Uterus (tissue), 2 donors: Measurements from ENCODE around the gene PPFIBP1.

Source experiments
- CTCF ChIP-seq, 4 experiments: fragments of 200-600 bp in 2 of 4; fragments of 450-650 bp in 2 of 4; sonication (generic) in 2 of 4; IDR thresholded peaks; one replicate each; pipeline ENCODE4 v1.5.1; 2016 to 2019; ENCODE audit warnings: antibody characterized with exemption in 4 of 4, mild to moderate bottlenecking in 2 of 4, moderate library complexity in 1 of 4
- POLR2A ChIP-seq, 2 donors: fragments of 450-650 bp; IDR thresholded peaks; one replicate each; pipeline ENCODE4 v1.6.1; 2016; ENCODE audit warnings: antibody characterized with exemption in 2 of 2, mild to moderate bottlenecking in 1 of 2, moderate library complexity in 1 of 2

GRCh38 chr12:27541031-27541719 is 17.2 kb downstream of the PPFIBP1 start:
- TF ChIP-seq CTCF (IDR thresholded peaks at IDR 0.05) (no peak), POLR2A (IDR thresholded peaks at IDR 0.05) (no peak)
